GM18502 (cell line): Measurements from ENCODE around the gene GGT7.
"Not testable (repeated sequence)": the region's sequence is repeated elsewhere in the genome, so short reads cannot be mapped to it uniquely, and the experiment has no call there.

Source experiments
- ATAC-seq: cut with Tn5 transposase; IDR thresholded peaks from one replicate; pipeline ENCODE4 v1.9.1; 2021; ENCODE audit warnings: mild to moderate bottlenecking; ENCODE audit not compliant: unreplicated experiment, poor library complexity

Gene GGT7

DNA sequence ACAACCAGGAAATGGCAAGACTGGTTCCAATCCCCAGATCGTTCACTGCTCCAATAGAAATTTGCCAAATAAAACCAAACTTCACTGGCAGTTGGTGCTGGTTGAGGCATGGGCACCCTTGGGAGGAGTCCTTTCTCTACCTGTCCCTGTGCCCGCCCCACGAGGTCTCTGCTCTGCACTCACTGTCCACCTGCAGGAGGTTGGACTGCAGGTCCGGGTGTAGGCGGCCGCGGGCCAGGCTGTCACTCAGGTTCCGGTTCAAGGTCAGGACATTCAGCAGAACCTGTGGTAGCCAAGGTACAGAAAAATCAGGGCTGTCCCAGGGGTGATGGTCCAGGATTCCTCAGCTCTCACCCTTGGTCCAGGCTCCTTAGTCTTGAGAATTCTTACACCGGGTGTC lies 22.9 kb downstream of the GGT7 start:
- no peak for ATAC-seq

DNA sequence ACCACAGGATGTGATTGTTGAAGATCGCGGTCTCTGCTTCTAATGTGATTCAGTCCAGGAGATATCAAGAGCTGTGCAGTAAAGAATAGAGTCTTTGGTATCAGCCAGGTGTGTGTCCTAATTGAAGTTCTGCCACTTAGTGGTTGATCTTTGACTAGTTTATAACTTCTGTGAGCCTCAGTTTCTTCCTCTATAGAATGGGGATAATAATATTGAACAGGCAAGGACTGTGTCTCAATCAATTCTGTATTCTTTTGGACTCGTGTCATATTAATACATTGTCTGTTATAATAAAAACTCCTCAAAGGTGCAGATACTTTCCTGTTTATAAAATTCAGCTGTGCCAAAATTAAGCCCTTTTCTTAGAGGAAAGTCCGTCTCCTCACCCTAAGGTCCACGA lies 24.1 kb downstream of the GGT7 start:
- no peak for ATAC-seq

DNA sequence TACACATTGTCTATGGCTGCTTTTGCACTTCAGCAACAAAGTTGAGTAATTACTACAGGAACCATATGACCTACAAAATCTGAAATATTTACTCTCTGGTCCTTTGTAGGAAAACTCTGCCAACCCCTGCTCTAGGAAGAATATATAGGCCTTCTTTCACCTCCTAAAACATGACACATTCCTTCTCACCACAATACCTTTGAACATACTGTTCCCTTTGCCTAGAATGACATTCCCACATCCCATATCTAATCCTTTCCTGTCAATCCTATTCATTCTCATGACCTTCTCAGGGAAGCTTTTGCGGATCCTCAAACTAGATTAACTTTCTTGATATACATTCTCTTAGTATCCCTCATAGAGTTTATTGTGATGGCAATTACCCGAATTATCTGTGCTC lies 29.2 kb downstream of the GGT7 start:
- no peak for ATAC-seq

DNA sequence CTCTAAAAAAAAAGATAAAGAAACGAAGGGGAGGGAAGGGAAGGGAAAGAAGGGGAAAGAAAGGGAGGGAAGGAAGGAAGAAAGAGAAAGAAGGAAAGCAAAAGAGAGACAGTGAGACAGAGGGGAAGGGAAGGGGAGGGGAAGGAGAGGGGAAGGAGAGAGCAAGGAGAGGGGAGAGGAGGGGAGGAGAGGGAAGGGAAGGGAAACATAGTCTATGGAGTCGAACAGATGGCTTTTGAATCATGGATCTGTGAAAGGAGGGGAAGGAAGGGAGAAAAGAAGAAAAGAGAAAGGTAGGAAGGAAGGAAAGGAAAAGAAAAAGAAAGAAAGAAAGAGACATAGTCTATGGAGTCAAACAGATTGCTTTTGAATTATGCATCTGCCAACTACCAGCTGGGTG lies 30.5 kb downstream of the GGT7 start:
- no peak for ATAC-seq

DNA sequence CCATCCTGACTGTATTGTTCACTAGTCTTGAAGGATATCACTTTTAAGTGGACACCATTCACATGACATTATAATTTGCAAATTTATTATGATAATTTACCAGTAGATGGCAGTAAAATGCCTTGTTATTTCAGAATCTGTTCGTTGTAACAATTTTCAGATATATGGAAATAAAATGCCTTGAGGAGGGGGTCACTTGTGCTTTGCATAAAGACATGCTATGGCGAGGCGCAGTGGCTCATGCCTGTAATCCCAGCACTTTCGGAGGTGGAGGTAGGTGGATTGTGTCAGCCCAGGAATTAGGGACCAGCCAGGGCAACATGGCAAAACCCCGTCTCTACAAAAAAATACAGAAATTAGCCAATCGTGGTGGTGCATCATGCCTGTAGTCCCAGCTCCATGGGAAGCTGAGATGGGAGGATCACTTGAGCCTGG lies 38.2 kb downstream of the GGT7 start:
- ATAC-seq = no peak

DNA sequence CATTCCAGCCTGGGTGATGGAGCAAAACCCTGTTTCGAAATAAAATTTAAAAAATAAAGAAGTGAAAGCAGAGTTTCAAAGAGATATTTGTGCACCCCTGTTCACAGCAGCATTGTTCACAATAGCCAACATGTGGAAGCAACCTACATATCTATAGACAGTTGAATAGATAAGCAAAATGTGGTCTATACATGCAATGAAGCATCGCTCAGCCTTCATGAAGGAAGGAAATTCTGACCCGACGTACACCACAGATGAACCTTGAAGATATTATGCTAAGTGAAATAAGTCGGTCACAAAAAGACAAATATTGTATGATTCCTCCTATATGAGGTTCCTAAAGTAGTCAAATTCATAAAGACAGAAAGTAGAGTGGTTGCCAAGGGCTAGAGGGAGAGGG lies 40.7 kb downstream of the GGT7 start:
- ATAC-seq = no peak

DNA sequence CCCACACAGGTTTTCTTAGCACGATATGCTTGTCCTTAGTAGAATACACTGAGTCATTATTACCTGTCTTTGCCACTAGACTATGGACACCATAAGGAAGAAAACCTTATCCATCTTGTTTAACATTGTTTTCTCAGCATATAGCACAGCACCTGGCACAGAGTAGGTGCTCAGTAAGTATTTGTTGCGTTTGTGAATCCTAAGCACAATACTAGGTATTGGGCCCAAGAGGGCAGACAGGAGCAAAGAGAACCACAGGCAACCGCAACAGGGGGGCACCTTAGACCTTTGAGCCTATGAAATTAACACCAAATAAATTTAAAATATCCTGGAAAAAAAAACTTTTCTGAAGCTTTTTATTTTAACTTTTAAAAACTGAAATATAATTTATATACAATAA lies 43.5 kb downstream of the GGT7 start:
- ATAC-seq = no peak

DNA sequence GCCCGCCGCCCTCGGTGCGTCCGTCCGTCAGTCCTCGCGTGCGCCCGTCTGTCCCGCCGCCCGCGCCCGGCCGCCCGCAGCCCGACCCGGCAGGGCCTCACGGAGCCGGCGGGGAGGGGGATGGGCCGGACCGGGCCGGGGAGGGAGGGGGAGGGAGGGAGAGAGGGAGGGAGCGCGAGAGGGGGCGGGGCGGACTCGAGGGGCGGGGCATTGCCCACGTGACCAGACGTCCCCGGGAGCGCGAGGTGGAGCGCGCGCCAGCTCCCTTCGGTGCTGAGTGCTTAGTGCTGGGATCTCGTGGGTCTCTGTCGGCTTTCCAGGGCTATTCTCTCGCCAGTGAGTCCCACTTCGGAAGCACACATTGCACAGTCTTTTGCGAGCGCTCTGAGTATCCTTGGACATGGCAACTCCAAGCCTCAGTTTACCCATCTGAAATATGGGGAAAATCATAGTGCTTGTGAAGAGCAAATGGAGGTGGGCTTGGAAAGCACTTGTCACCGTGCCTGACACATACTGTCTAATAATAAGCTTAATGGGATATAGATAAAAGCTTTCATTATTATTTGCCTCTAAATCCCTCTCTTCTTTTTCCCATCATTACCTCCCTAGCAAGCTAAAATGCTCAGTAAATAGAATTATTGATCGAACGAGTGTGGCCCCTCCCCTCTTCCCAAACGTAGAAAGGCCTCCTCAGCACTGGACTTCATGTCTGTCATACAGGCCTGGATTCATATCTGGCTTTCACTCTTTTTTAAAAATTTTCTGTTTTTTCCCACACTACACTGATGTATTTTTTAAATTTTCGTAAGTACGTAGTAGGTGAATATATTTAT lies 46.9 kb downstream of the GGT7 start, which contains the start of gene NCOA6:
Gene NCOA6, minus strand, starts transcription at position 122 of the 833 bp plus-strand sequence. CDS start 43,296 bp downstream, outside the sequence.
- ATAC-seq = peak; percentile 54

DNA sequence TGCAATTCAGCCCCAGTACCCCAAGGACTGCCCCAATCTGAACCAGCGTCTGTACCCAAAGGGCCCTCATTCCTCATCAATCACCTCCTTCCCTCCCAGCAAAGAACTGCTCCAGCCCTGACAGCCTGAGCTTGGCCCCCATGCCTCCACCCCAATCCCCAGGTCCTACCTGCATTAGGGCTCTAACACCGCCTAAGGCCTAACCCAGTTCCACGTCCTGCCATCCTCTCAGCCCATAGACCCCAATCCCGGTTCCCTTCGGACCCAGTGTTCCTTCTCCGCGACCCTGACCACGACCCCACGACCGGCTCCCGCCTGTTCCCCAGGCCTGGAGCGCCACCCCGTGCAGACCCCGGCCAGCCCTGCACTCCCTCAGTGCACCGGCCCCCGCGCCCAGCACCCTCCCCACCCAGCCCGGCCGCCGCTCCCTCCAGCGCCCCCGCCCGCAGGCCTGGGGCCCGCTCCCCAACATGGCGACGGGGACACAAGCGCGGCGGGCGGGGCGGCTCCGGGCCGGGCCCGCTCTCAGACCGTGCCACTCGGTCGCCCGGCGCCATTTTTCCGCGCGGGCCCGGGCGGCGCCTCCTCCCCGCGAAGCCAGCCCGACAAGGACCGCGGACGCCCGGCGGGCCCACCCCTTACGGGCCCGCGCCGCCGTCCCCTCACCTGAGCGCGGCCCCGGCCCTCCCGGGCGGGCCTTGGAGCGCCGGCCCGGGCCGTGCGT lies 47.7 kb downstream of the GGT7 start:
- peak; percentile 75 for ATAC-seq

DNA sequence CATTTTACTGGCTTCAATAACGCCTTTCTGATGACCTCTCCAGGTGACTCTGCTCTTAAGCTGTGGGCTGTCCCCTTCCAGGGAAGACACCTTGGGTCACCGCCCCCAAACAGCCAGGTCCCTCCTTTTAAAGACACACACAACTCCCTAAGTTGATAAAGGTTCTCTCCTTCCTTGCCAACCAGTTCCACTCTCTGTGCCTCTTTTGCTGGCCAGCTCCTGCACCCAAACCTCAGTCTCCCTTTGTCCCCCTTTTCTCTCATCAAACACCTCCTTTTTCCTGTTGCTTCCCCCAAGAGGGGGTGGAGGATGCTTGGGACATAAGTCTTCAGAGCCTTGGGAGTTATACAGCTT lies 48.2 kb downstream of the GGT7 start:
- peak; percentile 55 for ATAC-seq

DNA sequence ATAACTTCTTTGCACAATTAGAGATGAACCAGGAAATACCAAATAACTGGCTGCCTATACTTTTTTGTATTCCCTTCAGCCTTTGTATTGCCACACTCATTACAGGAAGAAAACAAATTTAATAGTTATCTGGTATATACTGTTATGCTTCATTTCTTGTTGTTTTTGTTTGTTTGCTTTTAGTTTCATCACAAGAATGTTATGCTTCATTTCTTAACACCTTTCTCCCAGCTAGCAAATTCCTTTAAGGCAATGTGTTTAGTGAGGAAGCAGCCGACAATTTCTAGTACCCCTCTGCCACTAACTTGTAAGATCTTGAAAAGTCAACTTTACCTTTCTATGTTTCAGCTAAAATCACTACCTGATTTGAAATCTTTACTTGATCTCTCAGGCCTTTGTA lies 48.6 kb downstream of the GGT7 start:
- no peak for ATAC-seq

DNA sequence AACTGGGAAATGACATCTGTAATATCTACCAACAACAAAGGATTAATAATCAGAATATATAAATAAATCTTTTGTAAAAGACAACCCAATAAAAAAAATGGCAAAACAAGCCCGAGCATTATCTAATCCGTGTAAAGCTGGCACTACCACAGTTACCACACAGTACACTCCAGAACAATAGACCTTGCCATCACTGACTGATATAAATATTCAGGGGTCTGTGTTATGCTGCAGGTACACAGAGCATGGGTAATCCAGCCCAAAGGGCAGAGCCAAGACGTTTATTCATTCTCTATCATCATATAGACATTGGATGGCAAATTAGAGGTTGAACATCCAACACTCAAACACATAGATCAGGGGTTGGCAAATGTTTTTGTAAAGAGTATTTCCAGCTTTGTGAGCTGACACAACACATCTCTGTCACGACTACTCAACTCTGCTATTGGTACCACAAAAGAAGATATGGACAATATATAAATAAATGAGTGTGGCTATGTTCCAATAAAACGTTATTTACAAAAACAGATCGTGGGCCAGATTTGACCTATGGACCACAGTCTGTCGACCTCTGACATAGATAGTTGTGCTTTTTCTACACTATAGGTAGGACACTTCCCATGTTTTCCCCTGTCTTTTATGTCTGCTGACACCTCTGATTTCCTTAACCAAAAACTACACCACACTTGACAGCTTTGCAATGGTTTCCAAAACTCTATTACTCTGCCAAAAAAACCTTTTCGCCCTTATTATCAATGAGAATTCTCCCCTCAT lies 51.7 kb downstream of the GGT7 start:
- ATAC-seq = no peak

DNA sequence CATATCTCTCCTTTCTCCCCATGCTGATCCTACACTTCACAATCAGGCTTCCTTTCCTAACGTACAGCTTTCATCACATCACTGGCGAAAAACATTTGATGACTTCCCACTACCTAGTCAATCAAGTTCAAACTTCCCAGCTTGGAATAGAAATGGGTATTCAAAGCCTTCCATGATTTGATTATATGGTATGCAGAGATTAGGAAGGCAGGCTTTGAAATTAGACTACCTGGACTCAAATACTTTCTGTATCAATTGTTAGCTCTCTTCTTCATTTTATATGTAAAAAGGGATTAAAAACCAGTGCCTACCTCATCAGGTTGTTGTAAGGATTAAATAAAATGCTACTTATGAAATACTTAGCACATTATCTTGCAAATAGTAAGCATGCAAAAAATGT lies 54.9 kb downstream of the GGT7 start:
- no peak for ATAC-seq

DNA sequence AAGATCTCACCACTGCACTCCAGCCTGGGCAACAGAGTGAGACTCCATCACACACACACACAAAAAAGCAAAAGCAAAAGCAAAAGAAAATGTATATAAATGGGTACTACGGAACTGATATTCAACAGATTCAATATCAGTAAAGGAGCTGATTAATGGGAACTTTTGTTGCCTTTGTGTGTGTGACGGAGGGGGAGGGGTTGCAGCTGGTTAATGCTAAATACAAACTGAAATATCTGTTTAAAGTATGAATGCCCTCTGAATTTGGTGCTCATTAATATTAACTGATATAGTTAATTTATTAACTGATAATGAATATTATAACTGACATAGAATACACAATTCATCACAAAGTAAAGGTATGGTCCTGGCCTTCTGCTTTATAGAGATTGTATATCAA lies 55.6 kb downstream of the GGT7 start:
- no peak for ATAC-seq

DNA sequence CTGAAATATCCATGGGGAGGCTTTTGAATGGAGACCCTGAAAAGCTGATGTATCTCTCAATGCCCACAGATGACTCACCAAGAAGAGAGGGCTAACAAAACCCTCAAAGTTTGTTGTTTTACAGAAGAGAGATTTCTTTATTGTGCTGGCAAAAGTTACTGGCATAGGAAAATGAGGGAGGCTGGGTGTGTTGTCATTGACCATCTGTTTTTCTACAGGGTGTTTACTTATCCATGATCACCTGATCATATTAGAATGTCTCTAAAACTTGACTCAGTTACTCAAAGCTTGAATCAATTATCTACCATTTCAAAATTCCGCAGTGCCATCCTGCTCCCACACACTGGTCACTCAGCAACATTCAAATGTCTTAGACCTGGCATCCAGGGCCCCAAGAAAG lies 57.0 kb downstream of the GGT7 start:
- no peak for ATAC-seq

DNA sequence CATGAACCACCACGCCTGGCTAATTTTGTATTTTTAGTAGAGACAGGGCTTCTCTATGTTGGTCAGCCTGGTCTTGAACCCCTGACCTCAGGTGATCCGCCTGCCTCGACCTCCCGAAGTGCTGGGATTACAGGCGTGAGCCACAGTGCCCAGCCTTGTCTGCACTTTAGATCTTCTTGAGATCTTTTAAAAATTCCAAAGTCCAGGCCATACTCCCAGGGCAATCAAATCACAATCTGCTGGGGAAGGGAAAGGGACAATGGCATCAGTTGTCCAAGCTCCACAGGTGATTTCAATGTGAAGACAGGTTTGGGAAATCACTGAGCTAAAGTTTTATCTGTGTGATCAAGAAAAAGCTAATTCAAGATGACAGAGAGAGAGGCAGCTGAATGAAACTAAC lies 64.1 kb downstream of the GGT7 start:
- no peak for ATAC-seq

DNA sequence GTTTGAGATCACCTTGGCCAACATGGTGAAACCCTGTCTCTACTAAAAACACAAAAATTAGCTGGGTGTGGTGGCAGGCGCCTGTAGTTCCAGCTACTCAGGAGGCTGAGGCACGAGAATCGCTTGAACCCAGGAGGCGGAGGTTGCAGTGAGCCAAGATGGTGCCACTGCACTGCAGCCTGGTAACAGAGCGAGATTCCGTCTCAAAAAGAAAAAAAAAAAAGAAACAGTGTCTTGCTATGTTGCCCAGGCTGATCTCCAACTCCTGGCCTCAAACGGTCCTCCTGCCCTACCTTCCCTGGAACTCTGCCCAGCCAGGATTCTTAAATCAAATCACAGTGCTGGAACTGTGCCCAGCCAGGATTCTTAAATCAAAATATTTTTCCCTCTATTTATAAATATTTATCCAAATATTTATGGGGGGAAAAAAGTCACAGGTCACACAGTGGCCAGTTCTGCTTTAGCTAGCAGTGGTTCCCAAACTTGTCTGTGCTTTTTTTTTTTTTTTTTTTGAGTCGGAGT lies 64.7 kb downstream of the GGT7 start:
- ATAC-seq = not testable (repeated sequence)

DNA sequence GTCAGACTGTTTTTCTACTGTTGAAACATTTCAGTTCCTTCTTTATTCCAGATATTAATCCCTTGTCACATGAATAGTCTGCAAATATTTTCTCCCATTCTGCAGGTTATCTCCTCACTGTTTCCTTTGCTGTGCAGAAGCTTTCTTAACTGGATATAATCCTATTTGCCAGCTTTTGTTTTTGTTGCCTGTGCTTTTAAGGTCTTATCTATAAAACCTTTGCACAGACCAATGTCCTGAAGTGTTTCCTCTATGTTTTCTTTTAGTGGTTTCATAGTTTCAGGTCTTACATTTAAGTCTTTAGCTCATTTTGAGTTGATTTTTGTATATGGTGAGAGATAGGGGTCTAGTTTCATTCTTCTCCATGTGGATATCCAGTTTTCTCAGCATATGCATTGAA lies 66.4 kb downstream of the GGT7 start:
- ATAC-seq = no peak

DNA sequence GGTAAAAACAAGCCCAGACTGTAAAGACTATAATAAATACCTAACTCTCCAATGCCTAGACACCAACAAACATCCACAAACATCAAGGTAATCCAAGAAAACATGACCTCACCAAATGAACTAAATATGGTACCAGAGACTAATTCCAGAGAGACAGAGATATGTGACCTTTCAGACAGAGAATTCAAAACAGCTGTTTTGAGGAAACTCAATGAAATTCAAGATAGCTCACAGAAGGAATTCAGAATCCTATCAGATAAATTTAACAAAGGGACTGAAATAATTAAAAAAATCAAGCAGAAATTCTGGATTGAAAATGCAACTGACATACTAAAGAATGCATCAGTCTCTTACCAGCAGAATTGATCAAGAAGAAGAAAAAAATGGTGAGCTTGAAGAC lies 73.8 kb downstream of the GGT7 start:
- no peak for ATAC-seq

DNA sequence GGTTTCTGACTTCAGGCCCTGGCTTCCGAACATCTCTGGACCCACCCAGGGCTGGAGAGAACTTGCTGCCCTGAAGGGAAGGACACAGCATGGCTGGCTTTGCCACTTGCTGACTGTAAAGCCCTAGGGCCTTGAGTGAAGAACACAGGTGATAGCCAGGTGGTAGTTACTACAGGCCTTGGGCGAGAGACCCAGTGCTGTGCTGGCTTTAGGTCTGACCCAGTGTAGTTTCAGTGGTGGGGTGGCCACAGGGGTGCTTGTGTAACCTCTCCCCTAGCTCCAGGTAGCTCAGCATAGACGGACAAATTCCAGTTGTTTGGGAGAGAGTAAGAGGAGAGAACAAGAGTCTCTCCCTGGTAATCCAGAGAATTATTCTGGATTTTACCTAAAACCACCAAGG lies 74.3 kb downstream of the GGT7 start:
- no peak for ATAC-seq
